Middle frontal gyrus (tissue), 1 donor: ENCODE measurements around the gene TMEM69.
"Not testable (repeated sequence)": the region's sequence is repeated elsewhere in the genome, so short reads cannot be mapped to it uniquely, and the experiment has no call there.

ENCODE experiments used
- DNase-seq: peaks from one replicate; pipeline ENCODE4 v3.0.0-alpha.2; 2015; ENCODE audit warnings: low spot score; ENCODE audit errors: extremely low spot score

Gene TMEM69

GRCh38 chr1:45687754-45688740 lies at the start of gene TMEM69:
TSS of gene TMEM69 (plus strand) at chr1:45688181. CDS start at chr1:45691069, 2,888 bp downstream.
- peak; percentile 67 for DNase-seq

DNA sequence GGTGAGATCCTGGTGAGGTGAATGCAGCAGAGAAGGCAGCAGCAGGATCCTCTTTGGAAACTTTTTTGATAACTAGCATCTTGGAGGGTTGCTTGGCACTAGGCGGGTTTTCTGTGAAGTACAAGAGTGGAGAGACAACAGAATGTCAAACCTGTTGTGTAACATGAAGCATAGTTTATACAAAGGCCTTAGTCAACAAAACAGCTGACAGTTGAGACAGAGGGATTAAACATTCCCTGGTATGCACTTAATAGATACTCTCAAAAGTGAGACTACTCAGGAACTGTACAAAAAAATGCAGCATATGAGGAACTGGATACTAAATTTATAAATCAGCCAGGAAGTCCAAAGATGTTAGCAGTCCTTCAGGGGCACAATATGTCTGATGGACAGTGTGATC lies 47.7 kb upstream of the TMEM69 start:
- DNase-seq = no peak

DNA sequence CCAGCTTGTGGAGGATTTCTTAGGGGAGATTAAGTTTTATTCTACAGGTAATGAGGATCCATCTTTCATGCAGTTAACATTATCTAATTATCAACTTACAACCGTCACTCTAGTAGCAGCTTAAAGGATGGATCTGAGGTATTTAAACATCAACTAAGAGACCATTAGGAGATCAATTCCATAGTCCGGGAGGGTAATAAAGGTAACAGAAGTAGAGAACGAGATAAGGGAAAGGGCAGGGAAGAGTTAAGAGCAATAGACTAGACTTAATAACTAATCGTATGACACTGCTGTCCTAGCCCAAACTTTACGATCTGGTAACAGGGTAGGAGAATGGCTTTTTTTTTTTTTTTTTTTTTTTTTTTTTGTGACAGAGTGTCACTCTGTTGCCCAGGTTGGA lies 44.7 kb upstream of the TMEM69 start:
- DNase-seq = no peak

GRCh38 chr1:45643978-45644377 lies 44.0 kb upstream of the TMEM69 start:
- no peak for DNase-seq

DNA sequence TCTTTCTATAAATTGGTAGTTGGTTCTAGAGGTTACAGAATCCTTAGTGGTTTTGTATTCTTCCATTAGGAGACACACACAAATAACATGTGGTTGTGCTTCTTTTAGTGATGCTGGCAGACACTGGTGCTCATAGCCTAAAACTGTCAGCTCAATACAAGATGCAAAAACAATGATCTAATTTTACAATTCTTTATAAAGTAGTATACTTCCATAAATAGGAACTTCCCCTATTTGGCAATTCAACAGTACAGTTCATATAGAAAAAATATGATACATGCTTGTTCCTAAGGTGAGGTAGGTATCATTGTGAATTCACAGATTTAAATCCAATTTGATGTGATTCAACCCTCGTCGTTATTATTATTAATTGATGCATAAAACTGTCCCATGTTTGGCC lies 43.3 kb upstream of the TMEM69 start:
- no peak for DNase-seq

DNA sequence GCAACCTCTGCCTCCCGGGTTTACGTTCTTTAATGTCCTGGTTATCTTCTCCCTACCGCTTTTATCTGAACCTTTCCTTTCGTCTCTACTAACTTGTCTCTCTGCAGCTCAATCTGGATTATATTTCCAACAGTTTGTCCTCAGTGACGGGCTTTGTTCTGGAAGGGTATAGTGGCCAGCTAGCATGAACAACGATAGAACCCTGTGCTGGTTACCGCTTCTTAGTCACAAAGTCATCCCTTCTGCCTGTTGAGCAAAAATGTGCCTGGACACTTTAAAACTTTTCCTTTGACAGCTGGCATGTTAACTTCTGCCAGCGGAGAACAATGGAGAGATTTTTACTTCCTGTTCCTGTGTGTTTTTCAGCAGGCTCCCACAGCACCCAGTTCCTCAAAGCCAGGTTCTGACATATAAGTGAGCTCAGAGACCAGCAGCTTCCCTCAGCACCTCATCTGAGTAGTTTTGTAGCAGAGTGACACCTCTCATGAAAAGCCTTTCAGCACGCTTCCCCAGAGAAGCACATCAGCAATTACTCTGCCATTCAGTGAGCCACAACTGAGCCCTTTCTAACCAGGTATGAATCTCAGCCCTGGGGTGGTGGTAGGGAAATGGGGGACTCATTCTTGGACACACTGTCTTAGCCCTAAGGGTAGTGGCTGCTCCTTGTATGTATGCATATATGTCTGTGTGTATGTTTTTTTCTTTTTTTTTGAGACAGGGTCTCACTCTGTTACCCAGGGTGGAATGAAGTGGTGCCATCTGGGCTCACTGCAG lies 40.5 kb upstream of the TMEM69 start:
- no peak for DNase-seq

GRCh38 chr1:45654540-45655280 lies 33.3 kb upstream of the TMEM69 start:
- no peak for DNase-seq

GRCh38 chr1:45656573-45657226 lies 31.3 kb upstream of the TMEM69 start:
- DNase-seq = no peak

- DNase-seq = no peak
These were observed 29.8 kb upstream of the TMEM69 start for GRCh38 chr1:45658171-45658570.

DNA sequence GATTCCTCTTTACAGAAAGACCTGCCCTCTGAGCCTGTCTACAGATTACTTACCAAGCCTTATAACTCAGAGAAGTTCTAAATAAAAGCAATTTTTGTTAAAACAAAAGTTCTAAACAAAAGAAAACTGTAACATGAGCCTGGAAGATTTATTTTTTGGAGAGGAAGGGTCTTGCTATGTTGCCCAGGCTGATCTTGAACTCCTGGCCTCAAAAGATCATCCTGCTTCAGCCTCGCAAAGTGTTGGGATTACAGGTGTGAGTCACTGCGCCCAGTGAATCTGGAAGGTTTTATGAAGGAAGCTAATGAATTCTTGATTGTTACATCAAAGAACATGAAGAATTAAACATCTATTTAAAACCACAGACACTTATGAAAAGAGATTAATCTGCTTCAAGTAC lies 28.8 kb upstream of the TMEM69 start:
- DNase-seq = no peak

DNA sequence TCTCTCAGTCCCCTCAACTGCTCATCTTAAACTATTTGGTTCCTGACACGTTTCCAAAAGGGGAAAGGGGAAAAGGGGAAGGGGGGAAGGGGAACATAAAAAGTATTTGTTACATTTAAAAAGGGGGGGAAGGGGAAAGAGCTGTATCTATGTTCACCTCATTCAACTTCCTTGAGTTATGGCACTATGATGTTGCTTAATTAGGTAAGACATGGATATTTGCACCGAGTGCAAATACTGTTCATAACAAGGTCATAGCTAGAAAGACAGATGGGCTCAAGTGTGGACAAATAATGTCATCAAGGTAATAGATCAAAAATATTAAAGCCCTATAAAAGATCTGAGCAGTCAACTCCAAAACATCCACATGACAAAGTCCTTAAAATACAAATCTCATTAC lies 27.6 kb upstream of the TMEM69 start:
- no peak for DNase-seq

GRCh38 chr1:45666836-45667235 lies 21.1 kb upstream of the TMEM69 start:
- no peak for DNase-seq

DNA sequence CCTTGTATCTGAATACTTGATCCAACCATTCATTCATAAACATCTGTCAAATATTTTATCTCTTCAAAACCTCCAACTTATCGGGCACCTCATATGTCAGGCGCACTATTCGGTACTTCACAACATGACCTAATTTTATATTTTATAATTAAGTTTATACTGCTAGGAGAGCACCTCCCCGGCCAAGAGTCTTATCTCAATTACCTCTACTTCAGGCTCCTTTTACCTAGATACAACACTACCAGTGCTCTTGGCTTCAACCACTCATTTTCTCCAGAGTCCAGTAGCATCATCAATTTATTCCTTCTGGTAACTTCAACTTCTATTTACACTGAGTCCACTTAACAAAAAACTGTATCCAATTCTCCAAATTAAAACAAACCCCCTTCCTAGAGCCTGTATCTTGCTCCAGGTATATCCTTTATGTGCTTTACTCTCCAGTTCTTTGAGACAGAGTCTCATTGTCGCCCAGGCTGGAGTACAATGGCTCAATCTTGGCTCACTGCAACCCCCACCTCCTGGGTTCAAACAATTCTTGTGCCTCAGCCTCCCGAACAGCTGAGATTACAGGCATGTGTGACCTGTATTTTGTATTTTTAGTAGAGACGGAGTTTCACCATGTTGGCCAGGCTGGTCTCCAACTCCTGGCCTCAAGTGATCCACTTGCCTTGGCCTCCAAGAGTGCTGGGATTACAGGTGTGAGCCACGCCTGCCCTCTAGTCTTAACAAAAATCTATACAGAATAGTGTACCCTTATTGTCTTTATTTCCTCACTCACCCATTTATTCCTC lies 20.5 kb upstream of the TMEM69 start:
- DNase-seq = no peak

DNA sequence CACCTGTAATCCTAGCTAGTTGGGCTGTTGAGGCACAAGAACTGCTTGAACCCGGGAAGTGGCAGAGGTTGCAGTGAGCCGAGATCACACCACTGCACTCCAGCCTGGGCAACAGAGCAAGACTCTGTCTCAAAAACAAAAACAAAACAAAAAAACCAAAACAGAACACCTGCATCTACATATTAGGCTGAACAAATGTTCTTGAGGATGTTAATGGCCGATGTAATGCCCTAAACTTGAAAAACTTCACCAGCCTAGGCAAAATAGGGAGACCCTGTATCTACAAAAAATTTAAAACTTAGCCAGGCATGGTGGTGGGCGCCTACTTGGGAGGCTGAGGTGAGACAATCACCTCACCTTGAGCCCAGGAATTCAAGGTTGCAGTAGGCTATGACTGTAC lies 19.5 kb upstream of the TMEM69 start:
- no peak for DNase-seq

DNA sequence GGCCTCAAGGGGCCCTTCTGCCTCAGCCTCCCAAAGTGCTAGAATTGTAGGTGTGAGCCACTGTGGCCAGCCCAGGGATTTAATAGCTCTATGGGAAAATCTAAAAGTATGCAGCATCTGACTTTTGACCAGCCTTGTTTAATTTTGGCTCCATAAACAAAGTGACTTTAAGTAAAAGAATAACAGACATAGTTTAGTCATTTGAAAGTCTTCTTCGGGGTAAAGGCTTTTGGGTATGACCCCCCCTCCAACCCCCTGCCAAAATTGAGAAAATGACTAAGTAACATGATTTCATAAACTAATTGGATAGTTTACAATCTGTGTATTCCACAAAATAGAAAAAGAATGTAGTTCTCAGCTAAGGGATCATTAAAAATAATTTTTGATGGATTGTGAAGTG lies 18.6 kb upstream of the TMEM69 start:
- DNase-seq = no peak

DNA sequence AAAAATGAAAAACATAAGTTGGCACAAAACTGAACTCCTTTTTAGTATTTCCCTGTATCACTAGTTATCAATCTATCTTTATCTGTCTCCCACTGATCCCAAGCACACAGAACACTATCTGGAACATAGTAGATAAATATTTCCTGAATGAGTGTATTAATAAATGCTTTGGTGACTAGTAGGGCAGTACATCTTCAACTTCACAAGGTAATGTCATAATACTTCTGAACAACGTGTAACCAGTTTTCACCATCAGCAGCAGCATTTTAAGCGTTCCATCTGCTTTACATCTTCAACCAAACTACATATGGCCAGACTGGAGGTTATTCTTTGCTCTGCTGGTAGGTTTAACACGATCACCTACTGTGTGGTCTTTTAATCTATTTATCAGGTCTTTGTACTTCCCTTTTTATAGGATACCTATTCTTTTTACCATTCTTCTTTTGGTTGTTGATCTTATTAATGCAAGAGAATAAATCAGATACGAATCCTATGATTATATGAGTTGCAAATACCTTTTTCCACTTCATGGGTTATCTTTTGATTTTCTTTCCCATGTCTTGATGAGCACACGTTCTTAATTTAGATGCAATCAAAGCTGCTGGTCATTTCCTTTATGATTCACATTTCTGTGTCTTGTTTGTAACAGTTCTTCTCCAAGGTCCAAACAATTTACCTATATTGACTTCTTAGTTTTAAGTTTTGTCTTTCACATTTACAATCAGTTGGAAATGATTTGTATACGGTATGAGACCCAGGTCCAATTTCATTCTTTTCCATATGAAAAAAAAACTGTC lies 17.9 kb upstream of the TMEM69 start:
- no peak for DNase-seq

DNA sequence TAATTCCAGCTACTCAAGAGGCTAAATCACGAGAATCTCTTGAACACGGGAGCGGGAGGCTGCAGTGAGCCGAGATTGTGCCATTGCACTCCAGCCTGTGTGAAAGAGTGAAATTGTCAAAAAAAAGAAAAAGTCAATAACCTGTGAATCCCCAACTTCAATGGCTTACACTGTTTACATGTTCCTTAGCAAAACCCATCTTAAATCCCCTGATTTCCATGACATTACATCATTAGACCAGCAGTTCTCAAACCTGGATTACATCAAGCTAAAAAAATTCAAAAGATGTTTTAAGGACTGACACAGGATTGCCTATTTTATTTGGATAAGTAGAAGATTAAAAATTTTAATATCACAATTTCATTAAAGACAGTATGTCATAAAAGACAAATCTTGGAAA lies 14.0 kb upstream of the TMEM69 start:
- DNase-seq = no peak

- DNase-seq = no peak
These were observed 13.5 kb upstream of the TMEM69 start for GRCh38 chr1:45674478-45674877.

DNA sequence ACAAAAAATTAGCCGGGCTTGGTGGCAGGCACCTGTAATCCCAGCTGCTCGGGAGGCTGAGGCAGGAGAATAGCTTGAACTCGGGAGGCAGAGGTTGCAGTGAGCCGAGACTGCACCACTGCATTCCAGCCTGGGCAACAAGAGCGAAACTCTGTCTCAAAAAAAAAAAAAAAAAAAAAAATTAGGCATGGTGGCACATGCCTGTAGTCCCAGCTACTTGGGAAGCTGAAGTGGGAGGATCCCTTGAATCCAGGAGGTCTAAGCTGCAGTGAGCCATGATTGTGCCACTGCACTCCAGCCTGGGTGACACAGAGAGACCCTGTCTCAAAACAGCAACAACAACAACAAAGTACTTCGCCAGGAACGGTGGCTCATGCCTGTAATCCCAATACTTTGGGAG lies 11.4 kb upstream of the TMEM69 start:
- not testable (repeated sequence) for DNase-seq
